HepG2 (cell line): ENCODE measurements around the gene TSHZ2. TPM values are rescaled to one million over a fixed set of nuclear protein-coding genes. Genes with fewer than 3 reads are reported as not detected.

Source experiments
- ATAC-seq: fragments of 200-7000 bp; cut with Tn5 transposase; 3 replicates; pipeline ENCODE4 v1.9.1; 2020; ENCODE audit warnings: mild to moderate bottlenecking, moderate library complexity
- BruUV-seq: library from RNA; stranded (reverse); fragments of 400-500 nt; replicated peaks from 2 replicates; lab custom pipeline; 2021; lab: Mats Ljungman, UMichigan
- CTCF ChIA-PET: fragments of 300-600 bp; formaldehyde crosslinking; extraction: SDS; loops from one replicate; lab custom pipeline; 2021; ENCODE audit warnings: low total read pairs, inconsistent platforms, low intra/inter-chr PET ratio; lab: Yijun Ruan, JAX
- POLR2A ChIA-PET: fragments of 350-600 bp; sonication (Branson Sonifier 250); formaldehyde crosslinking; loops from one replicate; lab custom pipeline; 2020; ENCODE audit warnings: antibody characterized with exemption, inconsistent platforms; lab: Yijun Ruan, JAX
- DNase-seq: peaks from one replicate; pipeline ENCODE4 v3.0.0-alpha.2; 2015; ENCODE audit warnings: low spot score
- FAIRE-seq: peaks from 3 replicates; lab custom pipeline; 2011; peaks lifted over from hg19 to GRCh38; lab: Jason Lieb, UNC
- H2AFZ ChIP-seq: one replicate; pipeline ENCODE4 v1.6.1; 2011; ENCODE audit warnings: low read length, inconsistent platforms
- H3K27ac ChIP-seq: fragments of 300-600 bp; 3 replicates; pipeline ENCODE4 v1.8.0; 2011; ENCODE audit warnings: mixed run types, mild to moderate bottlenecking, mixed read lengths, low read length, inconsistent platforms; ENCODE audit not compliant: insufficient read depth; ENCODE audit errors: extremely low read length
- H3K27me3 ChIP-seq, 2 experiments: fragments of 200-600 bp in 1 of 2; 2 replicates in 1 of 2; 3 replicates in 1 of 2; pipeline versions ENCODE4 v1.6.0 to v1.8.0; 2011; ENCODE audit warnings: low read length in 2 of 2, mild to moderate bottlenecking in 2 of 2, moderate library complexity in 2 of 2, inconsistent platforms in 1 of 2; ENCODE audit not compliant: insufficient read depth in 2 of 2, control insufficient read depth in 1 of 2
- H3K36me3 ChIP-seq, 2 experiments: fragments of 200-600 bp in 1 of 2; replicated peaks in 1 of 2; 2 replicates in 1 of 2; 3 replicates in 1 of 2; pipeline versions ENCODE4 v1.5.1 to v1.8.0; 2011; ENCODE audit warnings: low read length in 2 of 2, inconsistent platforms in 1 of 2; ENCODE audit not compliant: insufficient read depth in 2 of 2, control insufficient read depth in 1 of 2
- H3K4me1 ChIP-seq: 2 replicates; pipeline ENCODE4 v1.5.1; 2012; ENCODE audit warnings: low read length, inconsistent platforms; ENCODE audit not compliant: insufficient read depth
- H3K4me2 ChIP-seq: 2 replicates; pipeline ENCODE4 v1.6.0; 2011; ENCODE audit warnings: low read depth, low read length, inconsistent platforms
- H3K4me3 ChIP-seq, 3 experiments: fragments of 200-600 bp in 1 of 3; sonication (generic), shearing (Covaris generic) in 1 of 3; replicated peaks in 1 of 3; 2 replicates each; pipeline ENCODE4 v1.5.1; 2011 to 2016; ENCODE audit warnings: low read length in 3 of 3, inconsistent platforms in 2 of 3, low read depth in 2 of 3, mild to moderate bottlenecking in 2 of 3, control low read depth in 1 of 3, mixed read lengths in 1 of 3; ENCODE audit not compliant: insufficient read depth in 1 of 3
- H3K79me2 ChIP-seq: one replicate; pipeline ENCODE4 v1.6.1; 2011; ENCODE audit warnings: low read length, inconsistent platforms; ENCODE audit not compliant: insufficient read depth
- H3K9ac ChIP-seq: 2 replicates; pipeline ENCODE4 v1.6.0; 2011; ENCODE audit warnings: mild to moderate bottlenecking, low read depth, low read length, inconsistent platforms; ENCODE audit not compliant: insufficient read depth
- H3K9me3 ChIP-seq: 2 replicates; pipeline ENCODE4 v1.5.1; 2012; ENCODE audit warnings: mild to moderate bottlenecking, low read length
- H4K20me1 ChIP-seq: 2 replicates; pipeline ENCODE4 v1.6.0; 2011; ENCODE audit warnings: inconsistent platforms, mild to moderate bottlenecking, low read length, moderate library complexity; ENCODE audit not compliant: insufficient read depth
- CREM ChIP-seq, 2 experiments: sonication (generic) in 1 of 2; formaldehyde crosslinking in 1 of 2; IDR thresholded peaks; 2 replicates each; pipeline versions ENCODE4 v1.4.0 to v1.6.1; 2016 to 2020; ENCODE audit warnings: antibody characterized with exemption in 1 of 2, mild to moderate bottlenecking in 1 of 2, missing genetic modification reagents in 1 of 2
- CSRNP1 ChIP-seq: sonication (generic); formaldehyde crosslinking; IDR thresholded peaks from 2 replicates; pipeline ENCODE4 v1.8.1; 2023; ENCODE audit warnings: mild to moderate bottlenecking, missing genetic modification reagents
- DRAP1 ChIP-seq: IDR thresholded peaks from 2 replicates; pipeline ENCODE4 v1.6.1; 2016; ENCODE audit warnings: missing genetic modification reagents, missing compliant biosample characterization
- ETV5 ChIP-seq: IDR thresholded peaks from 2 replicates; pipeline ENCODE4 v1.6.1; 2018; ENCODE audit warnings: missing biosample characterization, missing genetic modification reagents, inconsistent platforms, borderline replicate concordance
- FUBP1 ChIP-seq: sonication (generic); formaldehyde crosslinking; IDR thresholded peaks from 2 replicates; pipeline ENCODE4 v1.5.1; 2020; ENCODE audit warnings: missing genetic modification reagents, mild to moderate bottlenecking, borderline replicate concordance
- HNF4G ChIP-seq, 2 experiments: sonication (generic) in 1 of 2; formaldehyde crosslinking in 1 of 2; IDR thresholded peaks; 2 replicates each; pipeline versions ENCODE4 v1.4.0 to v1.6.1; 2011 to 2020; ENCODE audit warnings: borderline replicate concordance in 2 of 2, low read depth in 2 of 2, mild to moderate bottlenecking in 2 of 2, low read length in 1 of 2, missing genetic modification reagents in 1 of 2, moderate library complexity in 1 of 2
- MYPOP ChIP-seq: sonication (generic); formaldehyde crosslinking; IDR thresholded peaks from 2 replicates; pipeline ENCODE4 v1.8.1; 2023; ENCODE audit warnings: mild to moderate bottlenecking, moderate library complexity, missing genetic modification reagents
- TCF12 ChIP-seq, 2 experiments: fragments of 450-650 bp in 1 of 2; sonication (generic) in 1 of 2; formaldehyde crosslinking in 1 of 2; IDR thresholded peaks; 2 replicates each; pipeline versions ENCODE4 v1.6.1 to v1.8.0; 2017 to 2022; ENCODE audit warnings: antibody characterized with exemption in 1 of 2, mild to moderate bottlenecking in 1 of 2, missing genetic modification reagents in 1 of 2, moderate library complexity in 1 of 2
- ZFP1 ChIP-seq: IDR thresholded peaks from 2 replicates; pipeline ENCODE4 v1.6.1; 2016
- ZNF430 ChIP-seq: sonication (generic); formaldehyde crosslinking; IDR thresholded peaks from 2 replicates; pipeline ENCODE4 v1.9.0; 2021; ENCODE audit warnings: mild to moderate bottlenecking, missing genetic modification reagents
- ZSCAN12 ChIP-seq: sonication (generic); formaldehyde crosslinking; IDR thresholded peaks from 2 replicates; pipeline ENCODE4 v1.9.0; 2021; ENCODE audit warnings: mild to moderate bottlenecking, missing genetic modification reagents
- WGBS: methylation state at CpG from one replicate; pipeline ENCODE4 v1.1.6; 2017; ENCODE audit warnings: low lambda C conversion rate; 5-methylcytosine and 5-hydroxymethylcytosine counted together
- in situ Hi-C: cut with HindIII; loops from 2 replicates; pipeline ENCODE4 v1.10.0; 2017; ENCODE audit warnings: low pct_unique_long_range_greater_than_20kb; ENCODE audit not compliant: extremely low pct_ligation_motif_present
- intact Hi-C: fragments of 100-400 bp; cut with micrococcal nuclease; formaldehyde crosslinking; loops from one replicate; pipeline ENCODE4 v1.10.0; 2022; ENCODE audit not compliant: unreplicated experiment
- polyA plus RNA-seq, 8 experiments: library from polyadenylated mRNA; depleted of rRNA in 3 of 8; stranded (reverse) in 7 of 8; unstranded in 1 of 8; fragments of >200 nt; fragmentation: Illumina TruSeq in 4 of 8; extraction: Trizol in 4 of 8; gene quantifications; 2 replicates each; pipeline versions ENCODE4 v1.2.1 to v1.2.3, GENCODE V29; 2011 to 2016; ENCODE audit warnings: low read depth in 4 of 8, missing spikeins in 1 of 8, mixed read lengths in 1 of 8; ENCODE audit not compliant: insufficient read depth in 1 of 8
- total RNA-seq, 5 experiments: library from RNA; depleted of rRNA; stranded (reverse); fragments of >200 nt; fragmentation: Illumina TruSeq; extraction: Trizol; gene quantifications; 2 replicates each; pipeline ENCODE4 v1.2.3, GENCODE V29; 2016; ENCODE audit warnings: low read depth in 1 of 5

TSHZ2 gene
- total and polyA plus RNA-seq, 2 of the 13 experiments (the other 11 are each of a cell fraction or from before 2014, with no cell fraction given) = 0.01 TPM; not detected in 1

- H3K4me2 ChIP-seq = no peak overlapping the region
- ATAC-seq (no peak), FAIRE-seq (no peak), DNase-seq (no peak)
- H3K79me2 ChIP-seq = no peaks in the 10 kb centered on the region
- H3K27ac ChIP-seq = no peak overlapping the region
- TF ChIP-seq FUBP1 (CRISPR knock-in tag) (no peak), ZFP1 (no peak), CSRNP1 (CRISPR knock-in tag) (no peak), HNF4G (IDR thresholded peaks at IDR 0.05; ENCODE audit: borderline replicate concordance, low read depth, low read length) (no peak), HNF4G (CRISPR knock-in tag; IDR thresholded peaks at IDR 0.05; ENCODE audit: borderline replicate concordance, low read depth) (no peak), DRAP1 (CRISPR knock-in tag) (no peak), CREM (IDR thresholded peaks at IDR 0.05) (no peak), CREM (CRISPR knock-in tag; IDR thresholded peaks at IDR 0.05) (no peak), ETV5 (CRISPR knock-in tag) (no peak), ZNF430 (CRISPR knock-in tag) (no peak), TCF12 (IDR thresholded peaks at IDR 0.05) (no peak), TCF12 (CRISPR knock-in tag; IDR thresholded peaks at IDR 0.05) (no peak), ZSCAN12 (no peak), MYPOP (CRISPR knock-in tag) (no peak)
- in situ Hi-C loops (no loop called here), intact Hi-C loops (no loop called here)
- H4K20me1 ChIP-seq = no peaks in the 10 kb centered on the region
- H3K9ac ChIP-seq = no peak overlapping the region
- H3K4me1 ChIP-seq = no peaks in the 10 kb centered on the region
- WGBS = 15% methylated on average over 2 of the region's 2 CpGs
- POLR2A ChIA-PET = no interaction called here
- 0 out of 2 replicates have a peak, but pooled peaks cover 10% of the 10 kb centered on the region for H3K9me3 ChIP-seq
- BruUV-seq = no TSS peak
- no peak overlapping the region for H2AFZ ChIP-seq
- H3K27me3 ChIP-seq = no peaks in the 10 kb centered on the region
- H3K4me3 ChIP-seq = no peak overlapping the region
- CTCF ChIA-PET = no interaction called here
- H3K36me3 ChIP-seq = no peaks in the 10 kb centered on the region
Measured at GRCh38 chr20:53154540-53154939, 182.4 kb downstream of the TSHZ2 start.
